ENCODE measurements around the gene PIANP.
"Not testable (repeated sequence)": the region's sequence is repeated elsewhere in the genome, so short reads cannot be mapped to it uniquely, and the experiment has no call there.

PIANP gene

DNA sequence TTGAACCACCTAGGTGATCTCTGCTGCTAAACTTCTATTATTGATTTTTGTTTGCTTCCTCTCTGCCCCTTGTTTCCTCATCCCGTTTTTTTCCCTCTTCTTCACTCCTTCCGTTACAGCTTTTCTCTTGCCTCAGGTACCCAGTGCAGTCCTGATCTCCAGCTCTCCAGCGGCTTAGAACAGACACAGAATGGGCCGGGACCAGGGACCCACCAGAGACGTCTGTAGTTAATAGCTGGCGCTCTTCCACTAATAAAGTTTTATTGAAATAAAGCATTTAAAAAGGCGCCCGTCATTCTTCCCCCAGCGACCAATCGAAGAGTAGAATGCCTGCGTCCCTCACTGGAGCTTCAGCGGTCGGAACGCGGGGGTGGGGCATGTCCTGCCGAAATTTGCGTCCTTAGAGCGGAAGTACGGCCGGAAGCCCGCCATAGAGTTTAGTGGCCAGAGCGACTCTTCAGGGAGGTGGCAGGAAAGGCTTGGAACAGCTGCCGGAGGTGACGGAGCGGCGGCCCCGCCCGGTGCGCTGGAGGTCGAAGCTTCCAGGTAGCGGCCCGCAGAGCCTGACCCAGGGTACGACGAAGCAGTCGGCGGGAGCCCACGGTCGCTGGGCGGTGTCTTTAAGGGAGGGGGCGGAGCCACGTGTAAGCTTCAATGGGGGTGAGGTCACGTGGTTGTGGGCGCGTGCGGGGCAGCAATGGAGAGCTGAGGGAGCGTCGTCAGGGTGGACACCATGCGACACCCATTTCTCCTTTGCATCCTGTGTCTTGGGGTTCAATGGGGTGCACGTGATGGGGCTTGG, 23.2 kb upstream of the PIANP start, which contains the start of gene COPS7A:
COPS7A (plus strand) TSS at position 440 of the 802 bp plus-strand sequence. CDS start 611 bp downstream, outside the sequence.
- TF ChIP-seq ZNF274 (IDR thresholded peaks at IDR 0.05; ENCODE audit: low read depth, low read length): no peak
- peak within 1 kb of the TSS; percentile 91 for H3K4me3 ChIP-seq (ENCODE audit: low read length)

DNA sequence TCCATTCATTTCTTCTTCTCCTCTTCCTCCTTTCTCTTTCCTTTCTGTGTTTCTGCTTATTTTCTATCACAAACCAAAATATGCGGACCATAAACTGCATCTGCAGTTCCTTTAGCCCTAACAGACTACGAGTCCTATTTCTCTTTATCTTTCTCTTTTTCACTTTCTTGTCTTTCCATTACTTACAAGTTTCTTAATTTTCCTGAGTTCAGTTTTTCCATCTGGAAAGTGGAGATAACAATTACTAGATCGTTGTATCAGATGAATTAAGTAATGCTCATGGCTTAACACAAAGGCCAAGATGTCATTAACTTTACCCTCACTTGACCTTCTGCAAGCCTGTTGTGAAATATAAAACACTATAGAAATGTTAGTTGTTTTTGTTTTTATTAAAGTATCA, 22.2 kb upstream of the PIANP start:
- TF ChIP-seq ZNF274 (IDR thresholded peaks at IDR 0.05; ENCODE audit: low read depth, low read length): no peak
- H3K4me3 ChIP-seq (ENCODE audit: low read length): no peak overlapping the region

DNA sequence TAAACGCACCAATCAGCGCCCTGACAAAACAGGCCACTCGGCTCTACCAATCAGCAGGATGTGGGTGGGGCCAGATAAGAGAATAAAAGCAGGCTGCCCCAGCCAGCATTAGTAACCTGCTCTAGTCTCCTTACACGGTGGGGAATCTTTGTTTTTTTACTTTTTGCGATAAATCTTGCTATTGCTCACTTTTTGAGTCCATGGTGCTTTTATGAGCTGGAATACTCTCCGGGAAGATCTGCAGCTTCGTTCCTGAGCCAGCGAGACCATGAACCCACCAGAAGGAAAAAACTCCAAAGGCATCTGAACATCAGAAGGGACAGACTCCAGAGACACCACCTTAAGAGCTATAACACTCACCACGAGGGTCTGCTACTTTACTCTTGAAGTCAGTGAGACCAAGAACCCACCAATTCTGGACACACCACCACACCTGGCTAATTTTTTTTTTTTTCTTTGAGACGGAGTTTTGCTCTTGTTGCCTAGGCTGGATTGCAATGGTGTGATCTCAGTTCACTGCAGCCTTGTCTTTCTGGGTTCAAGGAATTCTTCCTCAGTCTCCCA, 16.3 kb upstream of the PIANP start:
- H3K4me3 ChIP-seq (ENCODE audit: low read length): no peak overlapping the region
- no peak for TF ChIP-seq ZNF274 (IDR thresholded peaks at IDR 0.05; ENCODE audit: low read depth, low read length)

DNA sequence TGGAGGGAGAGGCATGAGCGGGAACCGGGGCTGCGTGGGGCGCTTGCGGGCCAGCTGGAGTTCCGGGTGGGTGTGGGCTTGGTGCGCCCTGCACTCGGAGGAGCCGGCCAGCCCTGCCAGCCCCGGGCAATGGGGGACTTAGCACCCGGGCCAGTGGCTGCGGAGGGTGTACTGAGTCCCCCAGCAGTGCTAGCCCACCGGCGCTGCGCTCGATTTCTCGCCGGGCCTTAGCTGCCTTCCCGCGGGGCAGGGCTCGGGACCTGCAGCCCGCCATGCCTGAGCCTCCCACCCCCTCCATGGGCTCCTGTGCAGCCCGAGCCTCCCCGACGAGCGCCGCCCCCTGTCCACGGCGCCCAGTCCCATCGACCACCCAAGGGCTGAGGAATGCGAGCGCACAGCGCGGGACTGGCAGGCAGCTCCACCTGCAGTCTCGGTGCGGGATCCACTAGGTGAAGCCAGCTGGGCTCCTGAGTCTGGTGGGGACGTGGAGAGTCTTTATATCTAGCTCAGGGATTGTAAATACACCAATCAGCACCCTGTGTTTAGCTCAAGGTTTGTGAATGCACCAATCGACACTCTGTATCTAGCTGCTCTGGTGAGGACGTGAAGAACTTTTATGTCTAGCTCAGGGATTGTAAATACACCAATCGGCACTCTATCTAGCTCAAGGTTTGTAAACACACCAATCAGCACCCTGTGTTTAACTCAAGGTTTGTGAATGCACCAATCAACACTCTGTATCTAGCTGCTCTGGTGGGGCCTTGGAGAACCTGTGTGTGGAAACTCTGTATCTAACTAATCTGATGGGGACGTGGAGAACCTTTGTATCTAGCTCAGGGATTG, 15.6 kb upstream of the PIANP start:
- not testable (repeated sequence) for H3K4me3 ChIP-seq (ENCODE audit: low read length)

DNA sequence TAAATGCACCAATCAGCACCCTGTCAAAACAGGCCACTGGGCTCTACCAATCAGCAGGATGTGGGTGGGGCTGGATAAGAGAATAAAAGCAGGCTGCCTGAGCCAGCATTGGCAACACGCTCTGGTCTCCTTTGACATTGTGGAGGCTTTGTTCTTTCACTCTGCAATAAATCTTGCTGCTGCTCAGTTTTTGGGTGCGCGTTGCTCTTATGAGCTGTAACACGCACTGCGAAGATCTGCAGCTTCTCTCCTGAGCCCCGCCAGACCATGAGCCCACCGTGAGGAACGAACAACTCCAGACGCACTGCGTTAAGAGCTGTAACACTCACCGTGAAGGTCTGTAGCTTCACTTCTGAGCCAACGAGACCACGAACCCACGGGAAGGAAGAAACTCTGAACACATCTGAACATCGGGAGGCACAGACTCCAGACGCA, 8.4 kb upstream of the PIANP start:
- H3K4me3 ChIP-seq (ENCODE audit: low read length): no peak overlapping the region
- no peak for TF ChIP-seq ZNF274 (IDR thresholded peaks at IDR 0.05; ENCODE audit: low read depth, low read length)

DNA sequence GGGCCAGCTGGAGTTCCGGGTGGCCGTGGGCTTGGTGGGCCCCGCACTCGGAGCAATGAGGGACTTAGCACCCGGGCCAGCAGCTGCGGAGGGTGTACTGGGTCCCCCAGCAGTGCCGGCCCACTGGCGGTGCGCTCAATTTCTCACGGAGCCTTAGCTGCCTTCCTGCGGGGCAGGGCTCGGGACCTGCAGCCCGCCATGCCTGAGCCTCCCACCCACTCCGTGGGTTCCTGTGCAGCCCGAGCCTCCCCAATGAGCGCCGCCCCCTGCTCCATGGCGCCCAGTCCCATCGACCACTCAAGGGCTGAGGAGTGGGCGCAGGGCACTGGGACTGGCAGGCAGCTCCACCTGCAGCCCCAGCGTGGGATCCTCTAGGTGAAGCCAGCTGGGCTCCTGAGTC, 7.7 kb upstream of the PIANP start:
- not testable (repeated sequence) for H3K4me3 ChIP-seq (ENCODE audit: low read length)

DNA sequence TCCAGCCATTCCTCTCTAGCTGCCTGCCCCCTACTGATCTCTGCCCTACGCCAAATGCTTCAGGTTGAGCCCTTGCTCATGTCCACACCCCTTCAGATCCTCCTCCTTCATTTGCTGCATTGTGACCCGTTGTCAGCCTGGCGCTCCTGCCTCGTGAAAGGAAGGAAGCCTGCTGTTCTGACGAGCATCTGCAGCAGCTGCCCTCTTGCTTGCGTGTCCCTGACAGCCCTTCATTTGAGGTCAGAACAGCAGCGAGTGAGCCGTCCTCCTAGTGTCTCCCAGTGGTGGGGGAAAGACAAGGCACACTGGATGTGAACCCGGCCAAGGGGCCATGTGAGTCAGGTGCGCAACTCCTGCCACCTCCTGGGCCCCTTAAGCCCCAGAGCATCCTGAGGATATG, 3.0 kb upstream of the PIANP start:
- H3K4me3 ChIP-seq (ENCODE audit: low read length): no peak overlapping the region
- no peak for TF ChIP-seq ZNF274 (IDR thresholded peaks at IDR 0.05; ENCODE audit: low read depth, low read length)

DNA sequence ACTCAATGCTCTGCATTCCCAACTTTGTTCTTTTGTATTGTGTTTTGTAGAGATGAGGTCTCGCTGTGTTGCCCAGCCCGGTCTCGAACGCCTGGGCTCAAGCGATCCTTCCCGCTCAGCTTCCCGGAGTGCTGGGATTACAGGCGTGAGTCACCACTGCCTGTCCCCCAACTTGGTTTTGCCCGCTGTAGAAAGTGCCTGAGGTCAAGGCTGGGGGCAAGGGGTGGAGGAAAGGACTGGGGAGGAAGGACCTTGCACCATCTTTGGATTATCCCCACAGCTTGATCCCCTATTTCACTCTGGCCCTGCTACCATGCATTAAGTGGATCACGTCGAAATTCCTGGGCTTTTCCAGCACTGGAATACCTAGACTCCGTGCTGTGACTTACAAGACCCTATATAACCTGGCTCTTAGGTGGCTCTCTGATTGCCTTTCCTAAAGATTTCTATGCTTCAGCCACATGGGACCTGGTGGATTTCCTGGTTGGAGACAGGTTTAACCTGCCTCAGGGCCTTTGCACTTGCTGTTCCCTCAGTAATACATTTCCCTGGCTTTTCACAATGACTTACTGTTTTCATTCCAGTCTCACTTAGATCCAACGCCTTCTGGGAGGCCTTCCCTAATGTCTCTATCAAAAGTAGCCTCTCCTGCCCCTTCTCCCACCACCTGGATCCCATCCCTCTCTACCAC, 608 bp upstream of the PIANP start:
- TF ChIP-seq ZNF274 (IDR thresholded peaks at IDR 0.05; ENCODE audit: low read depth, low read length): no peak
- no peak overlapping the region for H3K4me3 ChIP-seq (ENCODE audit: low read length)

DNA sequence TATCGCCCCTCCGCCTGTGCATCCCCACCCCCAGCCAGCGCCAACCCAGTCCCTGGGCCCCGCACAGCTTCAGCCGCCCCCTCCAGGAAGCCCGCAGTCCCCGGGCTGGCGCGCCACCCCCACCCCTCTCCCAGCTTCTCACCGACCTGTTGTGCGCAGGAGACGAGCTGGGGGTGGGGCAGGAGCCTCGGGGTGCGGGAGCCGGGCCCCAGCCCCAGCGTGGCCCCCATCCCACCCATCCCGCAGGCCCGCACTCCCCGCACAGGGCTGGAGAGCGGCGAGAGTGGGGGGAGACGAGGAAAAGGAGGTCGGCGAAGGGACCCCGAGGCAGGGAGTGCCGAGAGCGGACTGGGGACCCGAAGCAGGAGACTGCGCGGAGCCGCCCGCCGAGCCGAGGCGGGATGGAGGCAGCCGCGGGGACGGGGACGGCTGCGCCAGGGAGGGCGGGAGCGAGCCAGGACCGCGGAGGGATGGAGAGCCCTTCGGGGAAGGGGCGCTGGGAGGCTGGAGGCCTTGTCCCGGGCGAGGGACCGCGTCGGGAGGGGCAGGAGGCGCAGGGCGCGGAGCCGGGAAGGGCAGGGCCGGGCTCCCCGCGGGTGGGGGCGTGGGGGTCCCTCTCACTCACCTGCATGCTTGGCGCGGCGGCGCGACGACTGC, 498 bp downstream of the PIANP start:
- no peak for TF ChIP-seq ZNF274 (IDR thresholded peaks at IDR 0.05; ENCODE audit: low read depth, low read length)
- H3K4me3 ChIP-seq (ENCODE audit: low read length): peak overlapping the region; percentile 32; the same call in 1 of the 2 replicates

DNA sequence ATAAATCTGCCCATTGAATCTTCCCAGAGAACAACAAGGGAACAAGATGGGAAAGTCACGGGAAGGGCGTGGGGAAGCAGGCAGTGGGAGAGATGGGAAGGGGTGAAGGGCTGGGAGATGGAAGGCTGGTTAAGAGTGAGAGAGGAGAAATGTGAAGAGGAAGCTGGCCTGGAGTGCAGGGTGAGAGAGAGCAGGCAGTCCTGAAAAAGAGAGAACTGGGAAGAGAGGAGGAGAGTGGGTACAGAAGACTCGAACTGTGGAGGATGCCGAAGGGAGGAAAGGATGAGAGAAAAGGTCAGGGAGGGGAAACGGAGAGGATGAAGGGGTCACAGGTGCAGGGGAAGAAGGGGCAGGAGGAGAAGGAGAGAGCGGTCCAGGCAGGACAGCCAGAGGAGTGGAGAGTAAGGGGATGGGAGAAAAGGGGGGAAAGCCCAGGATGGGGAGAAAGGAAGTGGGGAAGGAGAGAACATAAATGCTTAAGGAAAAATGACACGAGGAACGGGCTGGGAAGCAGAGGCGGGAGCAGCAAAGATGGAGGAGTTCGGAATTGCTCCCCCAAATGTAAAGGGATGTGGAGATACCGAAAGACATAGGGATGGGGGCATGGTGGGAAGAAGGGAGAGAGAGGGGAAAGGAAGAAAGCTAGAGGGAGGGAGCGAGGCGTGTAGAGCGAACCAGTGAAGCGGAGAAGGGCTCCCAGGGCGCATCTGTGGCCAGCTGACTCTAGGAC, 1.2 kb downstream of the PIANP start:
- no peak for TF ChIP-seq ZNF274 (IDR thresholded peaks at IDR 0.05; ENCODE audit: low read depth, low read length)
- H3K4me3 ChIP-seq (ENCODE audit: low read length): no peak overlapping the region

DNA sequence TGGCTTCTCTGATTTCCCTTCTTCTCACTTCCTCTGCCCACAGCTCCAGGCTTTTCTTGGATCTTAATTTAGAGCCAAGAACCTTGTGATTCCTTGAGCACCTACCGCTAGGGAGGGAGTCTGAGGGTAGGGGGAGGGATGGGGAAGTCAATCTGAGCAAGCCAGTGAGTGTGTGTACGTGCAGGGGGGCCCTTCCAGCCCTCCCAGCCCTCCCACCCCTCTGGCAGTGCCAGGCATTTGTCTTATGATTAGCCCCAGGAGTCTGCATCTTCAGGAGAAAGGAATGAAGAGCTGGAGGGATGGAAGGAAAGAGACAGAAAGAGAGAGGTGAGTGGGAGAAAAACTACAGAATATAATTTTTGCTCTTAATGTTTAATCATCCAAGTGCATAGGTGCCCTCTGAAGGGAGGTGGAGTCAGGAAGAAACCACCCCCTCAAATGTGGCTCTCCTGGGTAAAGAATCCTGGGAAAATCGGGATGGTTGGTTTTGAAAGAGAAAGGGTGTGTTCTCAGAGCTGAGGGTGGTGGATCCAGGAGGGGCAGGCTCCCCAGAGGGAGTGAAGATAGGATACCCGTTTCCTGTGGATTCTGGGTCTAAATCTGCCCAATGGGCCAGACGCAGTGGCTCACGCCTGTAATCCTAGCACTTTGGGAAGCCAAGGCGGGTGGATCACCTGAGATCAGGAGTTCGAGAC, 2.1 kb downstream of the PIANP start:
- H3K4me3 ChIP-seq (ENCODE audit: low read length): no peak overlapping the region
- no peak for TF ChIP-seq ZNF274 (IDR thresholded peaks at IDR 0.05; ENCODE audit: low read depth, low read length)

DNA sequence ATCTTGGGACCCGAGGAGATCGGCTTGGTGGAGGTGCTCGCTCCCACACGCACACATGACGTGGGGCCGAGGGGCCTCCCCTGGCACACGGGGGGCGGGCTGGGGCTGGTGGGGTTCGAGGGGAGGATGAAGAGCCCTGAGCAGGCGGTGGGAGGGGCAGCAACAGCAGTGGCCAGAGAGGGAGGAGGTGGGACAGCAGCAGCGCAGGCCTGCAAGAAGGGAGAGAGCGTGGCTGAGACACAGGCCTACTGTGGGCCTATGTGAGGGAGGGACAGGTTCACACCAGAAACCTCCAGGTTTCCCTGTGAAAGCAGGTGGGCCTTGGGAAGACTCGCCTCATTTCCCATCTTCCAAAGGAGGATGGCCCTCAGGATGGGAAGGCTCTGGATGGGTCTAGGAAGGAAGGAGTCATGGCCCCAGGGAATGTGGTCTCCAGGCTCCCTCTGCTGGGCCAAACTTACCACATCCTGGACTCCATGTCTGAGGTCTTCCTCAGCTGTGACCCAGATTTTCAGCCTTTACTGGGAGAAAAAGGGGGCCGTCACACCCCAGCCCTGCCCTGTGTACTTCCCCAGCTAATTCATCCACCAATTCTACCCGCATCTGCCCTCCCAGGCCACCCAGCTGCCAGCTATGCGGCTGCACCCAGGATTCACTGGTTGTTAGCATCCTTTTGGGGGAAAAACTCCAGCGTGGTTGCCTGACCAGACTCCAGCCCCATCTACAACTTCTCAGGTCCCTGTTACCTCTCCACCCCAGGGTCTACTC, 2.8 kb downstream of the PIANP start:
- no peak overlapping the region for H3K4me3 ChIP-seq (ENCODE audit: low read length)
- no peak for TF ChIP-seq ZNF274 (IDR thresholded peaks at IDR 0.05; ENCODE audit: low read depth, low read length)
